Measurements from ENCODE around the gene BRD3OS.
"Not testable (repeated sequence)": the region's sequence is repeated elsewhere in the genome, so short reads cannot be mapped to it uniquely, and the experiment has no call there.

The BRD3OS gene

DNA sequence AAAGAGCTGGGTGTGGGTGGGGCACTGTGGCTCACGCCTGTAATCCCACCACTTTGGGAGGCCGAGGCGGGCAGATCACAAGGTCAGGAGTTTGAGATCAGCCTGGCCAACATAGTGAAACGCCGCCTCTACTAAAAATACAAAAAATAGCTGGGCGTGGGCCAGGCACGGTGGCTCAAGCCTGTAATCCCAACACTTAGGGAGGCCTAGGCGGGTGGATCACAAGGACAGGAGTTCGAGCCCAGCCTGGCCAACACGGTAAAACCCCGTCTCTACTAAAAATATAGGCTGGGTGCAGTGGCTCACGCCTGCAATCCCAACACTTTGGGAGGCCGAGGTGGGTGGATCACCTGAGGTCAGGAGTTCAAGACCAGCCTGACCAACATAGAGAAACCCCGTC lies 36.5 kb upstream of the BRD3OS start:
- ATAC-seq: not testable (repeated sequence)

DNA sequence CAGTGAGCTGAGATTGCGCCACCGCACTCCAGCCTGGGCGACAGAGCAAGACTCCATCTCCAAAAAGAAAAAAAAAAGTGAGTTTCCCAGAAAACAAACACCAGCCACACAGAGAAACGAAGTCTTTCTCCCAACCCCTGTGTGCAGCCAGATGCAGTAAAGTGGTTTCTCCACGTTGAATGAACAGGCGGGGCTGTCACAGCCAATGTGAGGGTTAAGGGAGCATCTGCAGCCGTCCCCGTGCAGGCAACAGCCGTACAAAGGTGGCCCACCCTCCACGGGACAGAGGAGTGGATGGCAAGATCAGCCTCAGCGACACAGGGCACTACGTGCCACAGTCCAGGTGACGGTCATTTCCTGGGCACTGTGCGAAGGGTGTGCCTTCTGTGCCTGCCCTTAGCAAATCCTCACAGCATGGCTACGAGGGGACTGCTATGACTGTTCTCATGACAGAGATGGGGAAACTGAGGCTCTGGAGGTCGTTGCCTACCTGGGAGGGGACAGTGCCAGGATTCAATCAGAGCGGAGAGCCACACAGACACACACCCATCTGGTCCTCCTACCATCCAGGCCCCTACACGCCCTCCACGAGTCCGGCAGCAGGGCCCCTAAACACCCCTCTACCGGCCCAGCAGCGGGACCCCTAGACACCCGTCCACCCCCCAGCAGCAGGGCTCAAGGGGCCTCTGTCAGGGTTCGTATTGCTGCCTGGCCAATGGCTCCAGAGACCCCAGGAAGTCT lies 35.5 kb upstream of the BRD3OS start:
- TF ChIP-seq CSDC2 (CRISPR knock-in tag; IDR thresholded peaks at IDR 0.05) (no peak), ZNF8 (CRISPR knock-in tag; IDR thresholded peaks at IDR 0.05) (no peak), ZNF565 (CRISPR knock-in tag; conservative IDR thresholded peaks at IDR 0.05; ENCODE audit: low read depth) (no peak)
- TF ChIP-seq, protein P1, sequence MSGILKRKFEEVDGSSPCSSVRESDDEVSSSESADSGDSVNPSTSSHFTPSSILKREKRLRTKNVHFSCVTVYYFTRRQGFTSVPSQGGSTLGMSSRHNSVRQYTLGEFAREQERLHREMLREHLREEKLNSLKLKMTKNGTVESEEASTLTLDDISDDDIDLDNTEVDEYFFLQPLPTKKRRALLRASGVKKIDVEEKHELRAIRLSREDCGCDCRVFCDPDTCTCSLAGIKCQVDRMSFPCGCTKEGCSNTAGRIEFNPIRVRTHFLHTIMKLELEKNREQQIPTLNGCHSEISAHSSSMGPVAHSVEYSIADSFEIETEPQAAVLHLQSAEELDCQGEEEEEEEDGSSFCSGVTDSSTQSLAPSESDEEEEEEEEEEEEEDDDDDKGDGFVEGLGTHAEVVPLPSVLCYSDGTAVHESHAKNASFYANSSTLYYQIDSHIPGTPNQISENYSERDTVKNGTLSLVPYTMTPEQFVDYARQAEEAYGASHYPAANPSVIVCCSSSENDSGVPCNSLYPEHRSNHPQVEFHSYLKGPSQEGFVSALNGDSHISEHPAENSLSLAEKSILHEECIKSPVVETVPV (CRISPR knock-in tag; IDR thresholded peaks at IDR 0.05): no peak
- ATAC-seq: no peak

DNA sequence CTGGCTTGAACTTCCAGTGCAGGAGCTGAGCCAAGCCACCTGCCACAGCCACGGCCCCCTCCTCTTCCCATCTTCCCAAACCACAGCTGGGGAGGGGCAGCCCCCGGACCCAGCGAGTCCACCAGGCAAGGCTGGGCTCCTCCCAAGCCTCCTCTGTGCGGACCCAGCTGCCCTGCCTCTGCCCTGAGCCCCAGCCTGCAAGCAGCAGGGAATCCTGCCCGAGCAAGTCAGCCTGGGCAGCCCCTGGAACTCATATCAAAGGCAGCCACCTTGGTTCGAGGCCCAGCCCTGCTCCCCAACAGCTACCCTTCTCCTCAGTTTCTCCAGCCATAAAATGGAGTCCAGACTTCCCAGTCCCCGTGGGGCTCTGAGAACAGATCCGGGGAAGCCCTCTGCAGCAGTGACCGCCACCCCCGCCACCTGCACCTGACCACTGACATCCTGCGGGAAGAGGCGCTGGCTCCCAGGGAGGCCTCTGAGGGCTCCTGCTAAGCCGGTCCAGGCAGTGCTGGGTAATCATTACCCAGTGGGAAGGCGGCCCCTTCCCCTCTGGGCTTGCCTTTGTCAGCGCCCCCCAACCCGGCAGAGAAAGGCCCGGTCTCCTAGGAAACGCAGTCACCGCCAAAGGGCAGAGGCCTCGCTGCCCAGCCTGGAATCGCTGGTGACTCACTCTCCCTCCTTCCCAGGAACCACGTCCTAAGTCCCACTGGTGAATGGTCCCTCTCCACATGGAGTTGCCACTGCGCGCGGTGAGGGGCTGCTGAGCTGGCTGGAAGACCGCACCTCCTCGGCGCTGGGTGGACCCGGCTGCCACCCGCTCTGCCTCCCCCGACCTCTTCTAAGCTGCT lies 34.7 kb upstream of the BRD3OS start:
- peak; percentile 31 for ATAC-seq
- TF ChIP-seq POU6F1 (CRISPR knock-in tag; IDR thresholded peaks at IDR 0.05; ENCODE audit: borderline replicate concordance, low read depth) (no peak), ZNF8 (CRISPR knock-in tag; IDR thresholded peaks at IDR 0.05) (no peak), ESRRG (CRISPR knock-in tag; IDR thresholded peaks at IDR 0.05) (no peak), ZNF70 (CRISPR knock-in tag; IDR thresholded peaks at IDR 0.05) (no peak), PPARA (CRISPR knock-in tag; IDR thresholded peaks at IDR 0.05; ENCODE audit: borderline replicate concordance) (no peak), TCF4 (CRISPR knock-in tag; IDR thresholded peaks at IDR 0.05; ENCODE audit: borderline replicate concordance) (no peak), OSR1 (CRISPR knock-in tag; IDR thresholded peaks at IDR 0.05) (no peak), BACH2 (CRISPR knock-in tag; IDR thresholded peaks at IDR 0.05; ENCODE audit: borderline replicate concordance) (no peak), ZNF565 (CRISPR knock-in tag; conservative IDR thresholded peaks at IDR 0.05; ENCODE audit: low read depth) (no peak), TOX (CRISPR knock-in tag; IDR thresholded peaks at IDR 0.05; ENCODE audit: borderline replicate concordance) (no peak)
- TF ChIP-seq, protein P2, sequence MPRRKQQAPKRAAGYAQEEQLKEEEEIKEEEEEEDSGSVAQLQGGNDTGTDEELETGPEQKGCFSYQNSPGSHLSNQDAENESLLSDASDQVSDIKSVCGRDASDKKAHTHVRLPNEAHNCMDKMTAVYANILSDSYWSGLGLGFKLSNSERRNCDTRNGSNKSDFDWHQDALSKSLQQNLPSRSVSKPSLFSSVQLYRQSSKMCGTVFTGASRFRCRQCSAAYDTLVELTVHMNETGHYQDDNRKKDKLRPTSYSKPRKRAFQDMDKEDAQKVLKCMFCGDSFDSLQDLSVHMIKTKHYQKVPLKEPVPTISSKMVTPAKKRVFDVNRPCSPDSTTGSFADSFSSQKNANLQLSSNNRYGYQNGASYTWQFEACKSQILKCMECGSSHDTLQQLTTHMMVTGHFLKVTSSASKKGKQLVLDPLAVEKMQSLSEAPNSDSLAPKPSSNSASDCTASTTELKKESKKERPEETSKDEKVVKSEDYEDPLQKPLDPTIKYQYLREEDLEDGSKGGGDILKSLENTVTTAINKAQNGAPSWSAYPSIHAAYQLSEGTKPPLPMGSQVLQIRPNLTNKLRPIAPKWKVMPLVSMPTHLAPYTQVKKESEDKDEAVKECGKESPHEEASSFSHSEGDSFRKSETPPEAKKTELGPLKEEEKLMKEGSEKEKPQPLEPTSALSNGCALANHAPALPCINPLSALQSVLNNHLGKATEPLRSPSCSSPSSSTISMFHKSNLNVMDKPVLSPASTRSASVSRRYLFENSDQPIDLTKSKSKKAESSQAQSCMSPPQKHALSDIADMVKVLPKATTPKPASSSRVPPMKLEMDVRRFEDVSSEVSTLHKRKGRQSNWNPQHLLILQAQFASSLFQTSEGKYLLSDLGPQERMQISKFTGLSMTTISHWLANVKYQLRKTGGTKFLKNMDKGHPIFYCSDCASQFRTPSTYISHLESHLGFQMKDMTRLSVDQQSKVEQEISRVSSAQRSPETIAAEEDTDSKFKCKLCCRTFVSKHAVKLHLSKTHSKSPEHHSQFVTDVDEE (CRISPR knock-in tag; IDR thresholded peaks at IDR 0.05): no peak
- TF ChIP-seq, protein P1 (CRISPR knock-in tag; IDR thresholded peaks at IDR 0.05): no peak
- TF ChIP-seq, protein P3, sequence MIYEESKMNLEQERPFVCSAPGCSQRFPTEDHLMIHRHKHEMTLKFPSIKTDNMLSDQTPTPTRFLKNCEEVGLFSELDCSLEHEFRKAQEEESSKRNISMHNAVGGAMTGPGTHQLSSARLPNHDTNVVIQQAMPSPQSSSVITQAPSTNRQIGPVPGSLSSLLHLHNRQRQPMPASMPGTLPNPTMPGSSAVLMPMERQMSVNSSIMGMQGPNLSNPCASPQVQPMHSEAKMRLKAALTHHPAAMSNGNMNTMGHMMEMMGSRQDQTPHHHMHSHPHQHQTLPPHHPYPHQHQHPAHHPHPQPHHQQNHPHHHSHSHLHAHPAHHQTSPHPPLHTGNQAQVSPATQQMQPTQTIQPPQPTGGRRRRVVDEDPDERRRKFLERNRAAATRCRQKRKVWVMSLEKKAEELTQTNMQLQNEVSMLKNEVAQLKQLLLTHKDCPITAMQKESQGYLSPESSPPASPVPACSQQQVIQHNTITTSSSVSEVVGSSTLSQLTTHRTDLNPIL (CRISPR knock-in tag; IDR thresholded peaks at IDR 0.05; ENCODE audit: low read depth): no peak

DNA sequence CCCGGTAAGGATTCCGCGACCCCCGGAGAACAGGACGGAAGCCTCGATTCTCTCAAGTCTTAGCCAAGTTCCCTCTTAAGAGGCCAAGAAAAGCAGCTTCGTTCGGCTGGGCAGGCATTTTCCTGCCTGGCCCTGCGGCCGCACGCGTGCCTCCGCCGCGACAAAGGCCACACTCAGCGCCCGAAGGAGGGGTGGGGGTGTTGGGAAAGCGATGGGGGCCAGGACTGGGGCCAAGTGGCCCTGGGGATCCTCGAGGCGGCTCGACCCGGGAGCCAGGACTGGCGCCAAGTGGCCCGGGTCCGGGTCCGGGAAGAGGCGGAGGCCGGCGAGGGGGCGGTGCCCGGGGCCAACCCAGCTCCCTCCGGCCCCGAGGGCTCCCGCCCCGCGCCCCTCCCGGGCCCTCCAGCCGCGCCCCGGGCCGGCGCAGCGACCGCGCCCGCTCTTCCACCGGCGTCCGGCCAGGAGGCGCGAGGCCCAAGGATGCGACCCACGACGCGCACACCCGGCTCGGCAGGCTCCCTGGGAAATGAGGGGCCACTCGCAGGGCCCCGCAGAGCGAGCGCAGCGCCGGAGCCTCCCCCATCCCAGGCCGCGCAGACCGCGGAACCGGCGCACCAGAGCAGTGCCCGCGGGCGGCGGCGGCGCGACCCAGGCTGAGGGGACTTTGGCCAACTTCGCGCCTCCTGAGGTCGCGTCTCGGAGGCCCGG lies 33.9 kb upstream of the BRD3OS start:
- ATAC-seq: peak; percentile 0; the same call in 1 of the 3 replicates
- no peak for TF ChIP-seq PATZ1 (CRISPR knock-in tag; IDR thresholded peaks at IDR 0.05; ENCODE audit: borderline replicate concordance)
- TF ChIP-seq, protein P3 (CRISPR knock-in tag; IDR thresholded peaks at IDR 0.05; ENCODE audit: low read depth): no peak
- no peak for TF ChIP-seq BACH2 (CRISPR knock-in tag; IDR thresholded peaks at IDR 0.05; ENCODE audit: borderline replicate concordance)
- no peak for TF ChIP-seq RARB (CRISPR knock-in tag; IDR thresholded peaks at IDR 0.05)
- no peak for TF ChIP-seq SNAI2 (CRISPR knock-in tag; IDR thresholded peaks at IDR 0.05)
- no peak for TF ChIP-seq CSDC2 (CRISPR knock-in tag; IDR thresholded peaks at IDR 0.05)
- TF ChIP-seq PPARA (CRISPR knock-in tag; IDR thresholded peaks at IDR 0.05; ENCODE audit: borderline replicate concordance): no peak
- TF ChIP-seq, protein P1 (CRISPR knock-in tag; IDR thresholded peaks at IDR 0.05): no peak

Data from SK-N-SH treated with all-trans-retinoic acid at 6 μM for 48 hours (cell line).